Measurements from ENCODE around the gene PRKAR2B. TPM values are rescaled to one million over a fixed set of nuclear protein-coding genes. Genes with fewer than 3 reads are reported as not detected.

Gene PRKAR2B
- total RNA-seq, 1 experiment from 2014 or later, result 15.1 TPM

GRCh38 chr7:107128748-107129147 lies 84.2 kb downstream of the PRKAR2B start:
- Histone ChIP-seq H3K36me3 (ENCODE audit: control insufficient read depth in 1 of 2, insufficient read depth in 2 of 2, low read length in 2 of 2) (no peaks in the 10 kb centered on the region), H3K4me2 (ENCODE audit: low read length) (no peak overlapping the region), H3K4me1 (ENCODE audit: control insufficient read depth in 1 of 2, insufficient read depth in 2 of 2, low read length in 2 of 2) (no peaks in the 10 kb centered on the region), H3K27ac (ENCODE audit: low read depth, low read length) (no peak overlapping the region), H3K79me2 (ENCODE audit: insufficient read depth, low read length) (no peaks in the 10 kb centered on the region), H3K9ac (ENCODE audit: low read length) (no peak overlapping the region), H3K9me3 (ENCODE audit: control insufficient read depth in 1 of 2, insufficient read depth in 1 of 2, low read depth in 1 of 2, low read length in 2 of 2) (no peaks in the 10 kb centered on the region), H2AFZ (ENCODE audit: low read depth, low read length, poor library complexity, severe bottlenecking) (no peak overlapping the region), H4K20me1 (ENCODE audit: insufficient read depth) (no peaks in the 10 kb centered on the region), H3K27me3 (ENCODE audit: insufficient read depth, low read length) (no peaks in the 10 kb centered on the region), H3K9me2 (ENCODE audit: insufficient read depth) (no peaks in the 10 kb centered on the region), H3K4me3 (replicated peaks in 1 of 2; ENCODE audit: low read depth in 1 of 2, low read length in 2 of 2) (no peak overlapping the region)
- CTCF ChIA-PET, result no interaction called here
- ATAC-seq (no peak), DNase-seq (ENCODE audit: low read depth, low spot score) (no peak)
- no TSS peak for BruUV-seq (replicated peaks)
- no peak for TF ChIP-seq EZH2phosphoT487 (IDR thresholded peaks at IDR 0.05; ENCODE audit: borderline replicate concordance)
- no peak for TF ChIP-seq JUND (IDR thresholded peaks at IDR 0.05)
- no peak for TF ChIP-seq TCF7L2 (IDR thresholded peaks at IDR 0.05; ENCODE audit: borderline replicate concordance, extremely low read depth, insufficient read depth, insufficient read length)
- TF ChIP-seq ZNF274 (IDR thresholded peaks at IDR 0.05; ENCODE audit: low read depth, low read length), result no peak
- no peak for TF ChIP-seq CEBPB (IDR thresholded peaks at IDR 0.05; ENCODE audit: low read depth)
- no peak for TF ChIP-seq CTCF (IDR thresholded peaks at IDR 0.05 in 2 of 3, conservative IDR thresholded peaks at IDR 0.05 in 1 of 3; ENCODE audit: borderline replicate concordance in 1 of 3, insufficient read depth in 1 of 3, low read depth in 2 of 3, low read length in 2 of 3)
- no peak for TF ChIP-seq ELF1 (IDR thresholded peaks at IDR 0.05; ENCODE audit: borderline replicate concordance, low read depth)
- no peak for TF ChIP-seq ZBTB33 (IDR thresholded peaks at IDR 0.05; ENCODE audit: extremely low read depth, insufficient replicate concordance, low read length)
- no peak for TF ChIP-seq SP1 (IDR thresholded peaks at IDR 0.05; ENCODE audit: low read depth)
- TF ChIP-seq CBX3 (IDR thresholded peaks at IDR 0.05; ENCODE audit: low read depth), result no peak
- TF ChIP-seq EZH2 (IDR thresholded peaks at IDR 0.05), result no peak
- TF ChIP-seq POLR2AphosphoS5 (IDR thresholded peaks at IDR 0.05; ENCODE audit: low read depth, low read length), result no peak
- no peak for TF ChIP-seq RAD21 (IDR thresholded peaks at IDR 0.05; ENCODE audit: low read depth)
- TF ChIP-seq ATF3 (IDR thresholded peaks at IDR 0.05), result no peak
- TF ChIP-seq EGR1 (IDR thresholded peaks at IDR 0.05; ENCODE audit: low read depth), result no peak
- POLR2A ChIA-PET, result no interaction called here
- intact Hi-C loops (cut with micrococcal nuclease), result no loop called here
- RAD21 ChIA-PET (ENCODE audit: low non-redundant PET in 1 of 2, low total read pairs in 2 of 2, uncharacterized antibody in 2 of 2, unreplicated experiment in 2 of 2), result no interaction called here
